Heart right ventricle (tissue), 16 donors: ENCODE results near the gene EVX1. TPM values are rescaled to one million over a fixed set of nuclear protein-coding genes. Genes with fewer than 3 reads are reported as not detected.
A peak's percentile ranks its signal among the peaks of the same experiment; 100 is the strongest.

Source experiments
- ATAC-seq, 8 donors: fragments of 200-7000 bp; cut with Tn5 transposase; one replicate each; pipeline ENCODE4 v1.9.1; 2020; ENCODE audit warnings: mild to moderate bottlenecking in 8 of 8, moderate library complexity in 8 of 8, moderate number of reproducible peaks in 1 of 8
- DNase-seq, 2 donors: peaks; one replicate each; pipeline ENCODE4 v3.0.0-alpha.2; 2020
- H3K27ac ChIP-seq, 10 donors: fragments of 200-600 bp; sonication (generic) in 2 of 10; one replicate each; pipeline versions ENCODE4 v1.5.0 to v1.8.0; 2020 to 2022; ENCODE audit warnings: mild to moderate bottlenecking in 3 of 10
- H3K27me3 ChIP-seq, 7 donors: fragments of 200-600 bp; one replicate each; pipeline ENCODE4 v1.8.0; 2021 to 2022; ENCODE audit warnings: mild to moderate bottlenecking in 2 of 7
- H3K36me3 ChIP-seq, 9 donors: fragments of 200-600 bp; sonication (generic) in 1 of 9; one replicate each; pipeline versions ENCODE4 v1.5.0 to v1.8.0; 2020 to 2022; ENCODE audit warnings: mild to moderate bottlenecking in 2 of 9
- H3K4me1 ChIP-seq, 9 donors: fragments of 200-600 bp; sonication (generic) in 1 of 9; one replicate each; pipeline versions ENCODE4 v1.5.0 to v1.8.0; 2020 to 2022; ENCODE audit warnings: mild to moderate bottlenecking in 4 of 9
- H3K4me3 ChIP-seq, 10 donors: fragments of 200-600 bp; sonication (generic) in 2 of 10; one replicate each; pipeline versions ENCODE4 v1.5.0 to v1.8.0; 2020 to 2022; ENCODE audit warnings: mild to moderate bottlenecking in 7 of 10, moderate library complexity in 2 of 10
- H3K9me3 ChIP-seq, 11 donors: fragments of 200-600 bp in 10 of 11; sonication (generic) in 2 of 11; one replicate each; pipeline versions ENCODE4 v1.5.0 to v1.8.0; 2013 to 2022; ENCODE audit warnings: mild to moderate bottlenecking in 2 of 11, control low read depth in 1 of 11, moderate library complexity in 1 of 11
- WGBS, 2 donors: extraction: QIAGEN DNeasy Blood & Tissue Kit; methylation state at CpG; one replicate each; pipeline ENCODE4 v1.1.7; 2013; ENCODE audit warnings: inconsistent platforms in 1 of 2; 5-methylcytosine and 5-hydroxymethylcytosine counted together
- intact Hi-C, 10 donors: fragments of 100-400 bp; cut with DNase I; formaldehyde crosslinking; loops; one replicate each; pipeline versions ENCODE4 v1.11.1 to v1.14.2; 2022
- polyA plus RNA-seq, 2 donors: library from polyadenylated mRNA; stranded (reverse); fragments of 200-250 nt; gene quantifications; one replicate each; pipeline ENCODE4 v1.2.3, GENCODE V29; 2013
- total RNA-seq, 10 donors: library from RNA; stranded (reverse); fragmentation: NEBNext Ultra II Directional in 3 of 10; extraction: Animal tissue kit (Norgen Biotek cat#: 25700) in 3 of 10; gene quantifications; one replicate each; pipeline versions ENCODE4 v1.2.1 to v1.2.4, GENCODE V29; 2021 to 2023
- TF ChIP-seq, protein P1 (sequence below), 9 donors: fragments of 200-600 bp; sonication (generic) in 2 of 9; IDR thresholded peaks; one replicate each; pipeline versions ENCODE4 v1.5.0 to v1.8.0; 2021 to 2022; ENCODE audit warnings: antibody characterized with exemption in 9 of 9, mild to moderate bottlenecking in 5 of 9, moderate library complexity in 1 of 9
- donor health status: Arrhythmogenic right ventricular cardiomyopathy.
- donor health status: ischemic (EF 13 %, LVEDD 7.1; RV severe dilation, severe dysfunction).
- donor health status: healthy with polysubstance abuse.
- donor health status: DM: no; HTN: yes; CAD: no.
- donor health status: DM: no; HTN: no; CAD: no.
- donor health status: ischemic (EF 25% LVEDD 6.9; RV normal size, moderate dysfunction).
- donor health status: ischemic (EF 25% LVEDD 5.7; RV mildly dilated, moderate dysfunction).
- donor health status: healthy.
- donor health status: DM: yes; HTN: yes; CAD: no.
- donor health status: Ischemic cardiomyopathy.
- donor health status: ischemic (EF 35%, LVEDD 5.7; RV mildly dilated, moderate dysfunction).
- donor health status: nonischemic (EF 11% LVEDD 7.7; RV severe dilation, severe dysfunction).
- donor health status: DM: yes; HTN: yes; CAD: no.
- donor health status: PGD.
- donor health status: ischemic (EF 29% LVEDD 5.4; RV normal size, mild dysfunction).
- donor health status: nonischemic (EF 23%, LVEDD 6.1; RV moderate dilation, normal function).

Gene EVX1
- total and polyA plus RNA-seq, 12 donors = not detected

- TF ChIP-seq, protein P1, sequence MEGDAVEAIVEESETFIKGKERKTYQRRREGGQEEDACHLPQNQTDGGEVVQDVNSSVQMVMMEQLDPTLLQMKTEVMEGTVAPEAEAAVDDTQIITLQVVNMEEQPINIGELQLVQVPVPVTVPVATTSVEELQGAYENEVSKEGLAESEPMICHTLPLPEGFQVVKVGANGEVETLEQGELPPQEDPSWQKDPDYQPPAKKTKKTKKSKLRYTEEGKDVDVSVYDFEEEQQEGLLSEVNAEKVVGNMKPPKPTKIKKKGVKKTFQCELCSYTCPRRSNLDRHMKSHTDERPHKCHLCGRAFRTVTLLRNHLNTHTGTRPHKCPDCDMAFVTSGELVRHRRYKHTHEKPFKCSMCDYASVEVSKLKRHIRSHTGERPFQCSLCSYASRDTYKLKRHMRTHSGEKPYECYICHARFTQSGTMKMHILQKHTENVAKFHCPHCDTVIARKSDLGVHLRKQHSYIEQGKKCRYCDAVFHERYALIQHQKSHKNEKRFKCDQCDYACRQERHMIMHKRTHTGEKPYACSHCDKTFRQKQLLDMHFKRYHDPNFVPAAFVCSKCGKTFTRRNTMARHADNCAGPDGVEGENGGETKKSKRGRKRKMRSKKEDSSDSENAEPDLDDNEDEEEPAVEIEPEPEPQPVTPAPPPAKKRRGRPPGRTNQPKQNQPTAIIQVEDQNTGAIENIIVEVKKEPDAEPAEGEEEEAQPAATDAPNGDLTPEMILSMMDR (IDR thresholded peaks at IDR 0.05) = no peak
- Histone ChIP-seq H3K9me3 (peaks cover 0 to 2% (median 0%) of the 10 kb centered on the region in 11 donors), H3K4me3 (peak overlapping the region in 8 of 10 donors; percentile 2 to 17 (median 8)), H3K36me3 (no peaks in the 10 kb centered on the region), H3K27ac (no peak overlapping the region), H3K27me3 (peaks cover 27 to 96% (median 82%) of the 10 kb centered on the region in 7 donors), H3K4me1 (peaks cover 0 to 19% (median 12%) of the 10 kb centered on the region in 9 donors)
- intact Hi-C loops = no loop called here
- DNase-seq (no peak), ATAC-seq (peak in 1 of 8 donors; percentile 28)
- 9 to 11% methylated on average over 72 of the region's 72 CpGs for WGBS, 2 donors
These were observed 9.3 kb downstream of the EVX1 start for GRCh38 chr7:27251652-27252590.

- Histone ChIP-seq H3K36me3 (no peaks in the 10 kb centered on the region), H3K27me3 (peaks cover 18 to 80% (median 60%) of the 10 kb centered on the region in 7 donors), H3K4me3 (no peak overlapping the region), H3K27ac (no peak overlapping the region), H3K4me1 (peaks cover 0 to 14% (median 12%) of the 10 kb centered on the region in 9 donors), H3K9me3 (peaks cover 0 to 2% (median 0%) of the 10 kb centered on the region in 11 donors)
- TF ChIP-seq, protein P1 (IDR thresholded peaks at IDR 0.05) = no peak
- DNase-seq = no peak
- no peak for ATAC-seq
- intact Hi-C loops = no loop called here
- WGBS, 2 donors = 48 to 57% methylated on average over 1 of the region's 1 CpG
These were observed 12.0 kb downstream of the EVX1 start for GRCh38 chr7:27254625-27255024.

GRCh38 chr7:27260211-27260610 is 17.6 kb downstream of the EVX1 start:
- intact Hi-C loops = no loop called here
- Histone ChIP-seq H3K36me3 (no peaks in the 10 kb centered on the region), H3K4me3 (no peak overlapping the region), H3K27ac (no peak overlapping the region), H3K27me3 (peaks cover 0 to 55% (median 34%) of the 10 kb centered on the region in 7 donors), H3K9me3 (peaks cover 0 to 1% (median 0%) of the 10 kb centered on the region in 11 donors), H3K4me1 (no peaks in the 10 kb centered on the region)
- ATAC-seq (no peak), DNase-seq (no peak)
- TF ChIP-seq, protein P1 (IDR thresholded peaks at IDR 0.05) = no peak
- WGBS, 2 donors = 41 to 46% methylated on average over 5 of the region's 5 CpGs

GRCh38 chr7:27262121-27262520 is 19.5 kb downstream of the EVX1 start:
- no peaks in the 10 kb centered on the region for H3K4me1 ChIP-seq
- DNase-seq (no peak), ATAC-seq (no peak)
- intact Hi-C loops = no loop called here
- no peaks in the 10 kb centered on the region for H3K9me3 ChIP-seq
- whole genome bisulfite sequencing, 2 donors = 82 to 85% methylated on average over 4 of the region's 4 CpGs
- TF ChIP-seq, protein P1 (IDR thresholded peaks at IDR 0.05) = no peak
- H3K27ac ChIP-seq = no peak overlapping the region
- H3K4me3 ChIP-seq = no peak overlapping the region
- peaks cover 0 to 46% (median 20%) of the 10 kb centered on the region in 7 donors for H3K27me3 ChIP-seq
- H3K36me3 ChIP-seq = no peaks in the 10 kb centered on the region
